ENCODE data around the gene SH3D21. TPM values are rescaled to one million over a fixed set of nuclear protein-coding genes. Genes with fewer than 3 reads are reported as not detected.
A peak's percentile ranks its signal among the peaks of the same experiment; 100 is the strongest.

Gene SH3D21
- 0.82 TPM for total RNA-seq

DNA sequence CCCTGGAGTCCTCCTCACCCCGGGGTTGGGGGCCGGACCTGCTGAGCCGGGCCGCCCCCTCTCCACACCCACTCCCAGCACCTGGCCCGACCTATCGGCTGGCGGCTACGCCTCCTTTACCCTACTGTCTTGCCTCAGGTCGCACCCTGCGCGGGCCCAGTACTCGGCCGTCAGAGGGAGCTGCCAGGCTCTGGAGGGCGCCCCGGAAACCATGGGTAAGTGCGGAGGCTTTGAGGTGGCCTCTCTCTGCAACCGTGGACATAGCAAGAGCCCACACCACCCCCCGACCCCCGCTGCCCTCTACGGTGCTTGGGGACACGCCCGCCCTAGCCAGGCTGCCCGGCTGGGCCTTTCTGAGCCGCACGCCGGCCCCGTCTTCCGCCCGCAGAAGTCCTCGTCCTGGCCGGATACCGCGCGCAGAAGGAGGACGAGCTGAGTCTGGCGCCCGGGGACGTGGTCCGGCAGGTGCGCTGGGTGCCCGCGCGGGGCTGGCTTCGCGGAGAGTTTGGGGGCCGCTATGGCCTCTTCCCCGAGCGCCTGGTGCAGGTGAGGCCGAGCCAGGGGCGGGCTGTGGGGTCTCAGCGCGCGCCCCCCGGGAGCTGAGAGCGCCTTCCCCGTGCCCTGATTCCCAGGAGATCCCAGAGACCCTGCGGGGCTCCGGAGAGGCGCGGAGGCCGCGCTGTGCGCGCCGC is at the start of gene SH3D21:
Gene SH3D21 (plus strand): TSS at position 159 of the 692 bp plus-strand sequence. CDS start 53 bp downstream, at position 212.
- FAIRE-seq, result no peak
- no peak for DNase-seq (ENCODE audit: low spot score in 2 of 2)

DNA sequence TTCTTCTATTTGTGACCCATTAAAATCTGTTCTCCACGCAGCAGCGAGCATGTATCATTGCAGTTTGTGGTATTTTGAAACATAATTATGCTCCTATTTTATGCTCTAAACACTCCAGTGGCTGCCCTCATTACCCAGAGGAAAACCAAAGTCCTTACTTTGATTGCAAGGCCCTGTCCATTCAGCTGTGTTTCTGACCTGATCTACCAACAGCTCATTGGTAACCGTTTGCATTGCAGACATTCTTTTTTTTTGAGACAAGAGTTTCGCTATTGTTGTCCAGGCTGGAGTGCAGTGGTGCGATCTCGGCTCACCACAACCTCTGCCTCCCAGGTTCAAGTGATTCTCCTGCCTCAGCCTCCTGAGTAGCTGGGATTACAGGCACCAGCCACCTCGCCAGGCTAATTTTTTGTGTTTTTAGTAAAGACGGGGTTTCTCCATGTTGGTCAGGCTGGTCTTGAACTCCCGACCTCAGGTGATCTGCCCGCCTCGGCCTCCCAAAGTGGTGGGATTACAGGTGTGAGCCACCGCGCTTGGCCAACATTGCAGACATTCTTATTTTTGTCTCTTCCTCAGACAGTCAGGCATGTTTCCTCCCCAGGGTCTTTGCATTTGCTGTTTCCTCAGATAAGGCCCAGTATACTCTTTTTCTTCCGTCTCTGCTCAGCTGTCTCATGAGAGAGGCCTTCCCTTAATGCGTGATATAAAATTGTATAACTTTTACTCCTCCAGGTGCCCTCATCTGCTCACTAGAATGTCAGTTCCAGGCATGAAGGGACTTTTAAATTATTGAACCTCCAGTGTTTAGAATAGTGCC is 49.4 kb upstream of the SH3D21 start:
- FAIRE-seq (no peak), DNase-seq (ENCODE audit: low spot score in 2 of 2) (no peak)

DNA sequence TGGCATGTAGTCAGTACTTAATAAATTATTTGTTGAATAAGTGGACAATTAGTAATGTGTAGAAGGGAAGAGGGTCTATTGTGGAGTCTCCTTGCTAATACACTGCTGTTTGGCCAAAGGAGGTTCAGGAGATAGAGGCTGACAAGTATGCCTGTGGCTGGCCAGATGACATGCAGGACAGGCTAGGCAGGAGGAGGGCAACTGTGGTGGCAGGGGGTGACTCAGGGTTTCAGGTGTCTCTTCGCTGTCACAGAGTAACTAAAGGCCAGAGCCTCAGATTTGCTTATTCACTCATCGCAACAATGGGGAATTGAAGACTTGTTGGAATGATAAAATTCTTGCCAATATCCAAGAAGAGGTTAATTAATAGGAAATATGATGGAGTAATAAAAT is 48.8 kb upstream of the SH3D21 start:
- FAIRE-seq (no peak), DNase-seq (ENCODE audit: low spot score in 2 of 2) (no peak)

DNA sequence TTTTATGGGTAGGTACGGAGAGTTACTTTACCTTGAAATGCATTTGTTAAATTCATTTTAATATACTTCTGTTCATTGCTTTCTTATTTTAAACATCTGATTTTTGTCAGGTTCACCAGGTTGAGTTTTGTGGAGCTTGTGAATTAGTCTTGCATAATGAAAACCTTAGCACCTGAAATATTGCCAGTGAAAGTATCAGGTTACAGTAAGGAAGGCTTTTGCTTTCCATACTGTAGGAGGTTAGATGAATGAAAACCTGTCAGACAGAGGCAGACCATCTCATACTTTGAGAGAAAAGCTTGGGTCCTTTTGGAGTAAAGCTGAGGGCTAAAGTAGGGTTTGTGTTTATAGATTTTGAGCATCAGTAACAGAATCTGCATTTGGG is 47.2 kb upstream of the SH3D21 start:
- FAIRE-seq (no peak), DNase-seq (ENCODE audit: low spot score in 2 of 2) (no peak)

DNA sequence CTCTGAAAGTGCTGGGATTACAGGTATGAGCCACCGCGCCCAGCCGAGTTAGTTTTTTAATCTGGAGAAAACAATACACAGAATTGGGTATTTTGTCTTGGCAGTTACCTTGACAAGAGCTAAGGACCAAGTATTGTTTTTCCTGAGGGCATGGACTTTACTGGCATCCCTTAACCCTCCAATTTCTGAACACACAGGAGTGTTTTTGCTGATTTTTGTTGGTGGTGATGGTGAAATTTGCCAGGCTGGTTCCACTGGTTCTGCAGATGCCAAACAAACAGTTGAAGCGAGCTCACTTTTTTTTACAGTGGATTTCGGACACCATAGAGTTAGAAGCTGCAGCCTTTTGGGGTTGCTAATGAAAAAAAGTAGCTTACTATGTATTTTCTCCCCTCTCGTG is 37.2 kb upstream of the SH3D21 start:
- no peak for DNase-seq (ENCODE audit: low spot score in 2 of 2)
- no peak for FAIRE-seq

DNA sequence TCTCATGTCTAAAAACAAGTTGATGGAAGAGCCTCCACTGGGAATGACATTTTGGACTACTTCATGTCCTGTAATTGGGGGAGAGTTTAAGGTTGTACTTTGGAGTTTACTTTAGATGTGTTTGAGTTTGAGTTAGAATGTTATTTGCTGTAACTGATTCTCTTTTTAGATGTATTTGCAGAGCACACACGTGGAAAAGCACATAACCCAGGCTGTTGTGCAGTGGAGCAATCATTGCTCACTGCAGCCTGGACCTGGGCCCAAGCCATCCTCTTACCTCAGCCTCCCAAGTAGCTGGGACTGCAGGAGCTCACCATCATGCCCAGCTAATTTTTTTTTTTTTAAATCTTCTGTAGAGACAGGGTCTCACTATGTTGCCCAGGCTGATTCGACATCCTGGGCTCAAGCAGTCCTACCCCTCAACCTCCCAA is 36.7 kb upstream of the SH3D21 start:
- FAIRE-seq, result no peak
- DNase-seq (ENCODE audit: low spot score in 2 of 2), result no peak

DNA sequence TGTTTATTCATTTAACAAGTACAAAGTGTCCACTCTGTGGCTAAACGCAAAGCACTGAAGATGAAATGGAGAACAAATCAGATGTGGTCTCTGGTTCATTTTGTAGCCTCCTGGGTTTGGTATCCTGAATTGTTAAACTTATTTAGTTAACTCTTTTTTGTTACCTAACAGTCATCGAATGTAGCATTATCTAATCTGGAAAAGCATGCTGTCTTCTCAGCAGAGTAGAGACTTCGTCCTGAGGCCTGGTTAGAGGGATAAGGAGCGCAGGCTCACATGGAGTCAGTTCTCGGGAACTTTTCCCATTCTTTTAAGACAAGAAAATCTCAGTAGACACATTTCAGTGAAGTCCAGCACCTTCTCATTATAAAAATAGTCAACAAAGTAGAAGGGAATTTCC is 33.1 kb upstream of the SH3D21 start:
- FAIRE-seq (no peak), DNase-seq (ENCODE audit: low spot score in 2 of 2) (no peak)

DNA sequence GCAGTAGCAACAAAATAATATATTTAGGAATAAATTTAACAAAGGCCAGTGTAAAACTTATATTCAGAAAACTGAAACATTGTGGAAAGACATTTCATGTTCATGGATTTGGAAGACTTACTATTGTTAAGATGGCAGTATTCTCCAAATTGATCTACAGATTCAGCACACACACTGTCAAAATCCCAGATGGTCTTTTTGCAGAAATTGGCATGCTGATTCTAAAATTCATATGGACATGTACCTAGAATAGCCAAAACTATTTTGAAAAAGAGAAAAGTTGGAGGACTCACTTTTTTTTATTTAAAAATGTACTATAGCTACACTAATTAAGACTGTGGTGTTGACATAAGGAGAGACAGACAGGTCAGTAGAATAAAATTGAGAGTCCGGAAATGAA is 32.0 kb upstream of the SH3D21 start:
- DNase-seq (ENCODE audit: low spot score in 2 of 2) (no peak), FAIRE-seq (no peak)

DNA sequence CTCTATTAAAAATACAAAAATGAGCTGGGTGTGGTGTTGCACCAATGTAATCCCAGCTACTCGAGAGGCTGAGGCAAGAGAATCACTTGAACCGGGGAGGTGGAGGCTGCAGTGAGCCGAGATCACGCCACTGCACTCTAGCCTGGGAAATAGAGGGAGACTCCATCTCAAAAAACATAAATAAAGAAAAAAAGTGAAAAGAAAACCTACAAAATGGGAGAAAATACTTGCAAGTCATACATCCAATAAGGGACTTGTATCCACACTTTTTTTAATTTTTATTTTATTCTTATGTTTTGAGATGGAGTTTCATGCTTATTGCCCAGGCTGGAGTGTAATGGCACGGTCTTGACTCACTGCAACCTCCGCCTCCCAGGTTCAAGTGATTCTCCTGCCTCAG is 29.5 kb upstream of the SH3D21 start:
- no peak for FAIRE-seq

DNA sequence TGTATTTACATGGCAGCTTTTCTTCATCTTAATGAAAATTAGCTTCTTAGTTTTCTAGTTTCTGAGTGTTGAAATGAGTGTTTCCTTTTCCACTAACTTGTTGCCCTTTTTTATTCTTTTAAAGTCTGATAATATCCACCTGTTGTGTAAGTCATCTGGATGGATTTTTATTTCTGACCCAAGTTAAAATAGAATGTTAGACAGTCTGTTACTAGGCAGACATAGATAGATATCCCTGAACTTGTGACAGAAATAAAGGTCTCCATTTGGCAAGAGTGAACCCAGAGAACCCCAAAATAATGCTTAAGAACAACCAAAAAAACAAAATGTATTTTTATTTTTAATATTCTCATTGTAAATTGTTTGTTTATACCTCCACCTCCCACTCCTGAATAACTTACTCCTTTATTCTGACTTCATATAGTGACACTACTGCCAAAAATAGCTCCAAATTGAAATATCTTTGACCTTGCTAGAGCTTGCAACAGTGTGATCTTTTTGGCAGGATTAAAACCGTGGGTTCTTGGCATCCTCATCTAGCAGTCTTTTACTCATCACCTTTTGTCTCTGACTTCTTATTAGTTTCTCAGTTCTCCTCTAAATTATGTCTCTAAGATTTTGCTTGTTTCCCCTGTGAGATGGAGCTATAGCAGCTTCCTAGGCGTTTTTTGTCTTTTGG is 26.9 kb upstream of the SH3D21 start:
- FAIRE-seq, result no peak
- DNase-seq (ENCODE audit: low spot score in 2 of 2), result no peak

More for the DNA sequence above, 29.5 kb upstream of the SH3D21 start:
- no peak for DNase-seq (ENCODE audit: low spot score in 2 of 2)

DNA sequence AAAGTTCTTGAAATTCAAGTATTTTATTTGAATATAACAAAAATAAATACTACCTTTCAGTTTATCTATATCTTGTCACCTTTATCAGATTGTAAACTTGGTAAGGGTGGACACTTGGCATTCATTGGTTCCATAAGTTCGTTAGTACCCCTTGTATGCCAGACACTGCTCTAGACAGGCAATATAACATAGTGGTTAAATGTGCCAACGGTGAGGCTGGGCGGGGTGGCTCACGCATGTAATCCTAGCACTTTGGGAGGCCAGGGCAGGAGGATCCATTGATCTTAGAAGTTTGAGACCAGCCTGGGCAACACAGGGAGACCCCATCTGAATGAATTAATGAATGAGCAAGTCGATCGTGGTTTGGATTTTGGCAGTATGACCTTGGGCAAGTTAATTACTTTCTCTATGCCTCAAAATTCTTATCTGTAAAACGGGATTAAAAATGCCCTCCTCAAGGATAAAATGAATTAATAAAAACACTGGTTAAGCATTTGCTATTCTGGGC is 26.3 kb upstream of the SH3D21 start:
- no peak for FAIRE-seq

DNA sequence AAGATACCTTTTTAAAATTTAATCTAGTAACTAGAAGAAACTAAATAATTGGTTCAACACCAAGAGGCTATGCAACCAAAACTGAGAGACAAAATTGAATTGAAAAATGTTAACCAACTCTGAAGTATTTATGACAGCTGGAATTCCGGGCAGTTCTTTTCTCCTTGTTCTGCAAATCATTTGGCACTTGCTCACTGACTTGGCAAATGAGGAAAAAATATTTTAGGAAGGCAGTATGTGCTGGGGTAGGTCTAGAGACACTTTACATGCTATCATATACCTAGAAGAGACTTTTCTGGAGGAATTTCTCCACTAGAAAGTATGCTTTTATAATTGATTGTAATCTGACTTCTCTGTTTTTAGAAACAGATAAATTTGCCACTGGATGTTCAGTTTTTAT is 22.1 kb upstream of the SH3D21 start:
- no peak for DNase-seq (ENCODE audit: low spot score in 2 of 2)
- no peak for FAIRE-seq

More for the DNA sequence above, 26.3 kb upstream of the SH3D21 start:
- no peak for DNase-seq (ENCODE audit: low spot score in 2 of 2)

DNA sequence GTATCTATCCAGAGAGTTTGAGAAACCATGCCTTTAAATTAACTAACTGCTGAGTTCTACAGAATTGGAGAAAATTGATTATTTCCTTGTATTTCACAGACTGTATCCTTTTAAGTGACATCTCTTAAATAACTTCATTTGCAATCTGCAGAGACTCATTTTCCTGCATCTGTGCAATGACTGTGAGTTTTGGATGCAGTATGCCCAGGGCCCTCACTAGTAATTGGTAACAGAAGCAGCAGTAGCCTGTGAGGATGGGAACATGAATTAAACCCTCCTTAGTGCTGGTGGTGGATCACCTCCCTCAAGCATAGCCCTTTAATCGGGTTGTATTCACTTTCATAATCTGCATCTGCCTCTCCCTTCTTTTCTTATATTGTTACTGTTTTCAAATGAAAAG is 21.7 kb upstream of the SH3D21 start:
- DNase-seq (ENCODE audit: low spot score in 2 of 2), result no peak
- FAIRE-seq, result no peak

DNA sequence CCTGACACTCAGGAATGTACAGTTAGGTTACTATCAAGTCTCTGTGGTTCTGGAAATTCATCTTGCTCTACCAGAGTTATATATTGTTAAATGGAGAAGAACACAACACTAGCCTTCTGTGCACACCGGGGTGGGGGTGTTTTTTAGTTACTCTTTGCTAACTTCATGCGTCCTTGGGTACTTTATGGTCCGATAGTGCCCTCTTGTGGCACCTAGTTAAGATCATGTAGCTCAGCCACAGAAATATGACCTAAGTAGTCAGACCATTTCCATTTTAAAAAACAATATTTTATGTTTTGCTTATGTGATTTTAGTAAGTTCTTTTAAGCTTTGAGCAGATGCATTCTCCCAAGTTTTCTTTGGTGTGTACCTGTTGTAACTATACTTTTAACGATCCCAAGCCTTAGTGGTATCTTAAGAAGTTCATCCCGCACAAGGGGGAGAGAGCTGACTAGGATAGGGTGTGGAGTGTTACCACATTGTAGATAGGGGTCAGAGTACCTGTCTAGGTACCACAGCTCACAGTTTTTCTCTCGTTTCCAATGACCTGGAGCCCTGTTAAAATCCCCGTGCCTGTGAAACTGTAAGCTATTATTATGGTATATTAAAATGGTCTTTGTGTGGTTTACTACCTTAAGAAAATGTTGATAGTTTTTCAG is 20.6 kb upstream of the SH3D21 start:
- peak in 1 of 2 donors; percentile 66 for DNase-seq (ENCODE audit: low spot score in 2 of 2)

DNA sequence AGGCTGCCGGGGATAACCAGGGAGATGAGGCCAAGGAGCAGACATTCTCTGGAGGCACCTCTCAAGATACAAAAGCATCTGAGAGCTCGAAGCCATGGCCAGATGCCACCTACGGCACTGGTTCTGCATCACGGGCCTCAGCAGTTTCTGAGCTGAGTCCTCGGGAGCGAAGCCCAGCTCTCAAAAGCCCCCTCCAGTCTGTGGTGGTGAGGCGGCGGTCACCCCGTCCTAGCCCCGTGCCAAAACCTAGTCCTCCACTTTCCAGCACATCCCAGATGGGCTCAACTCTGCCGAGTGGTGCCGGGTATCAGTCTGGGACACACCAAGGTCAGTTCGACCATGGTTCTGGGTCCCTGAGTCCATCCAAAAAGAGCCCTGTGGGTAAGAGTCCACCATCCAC is 19.4 kb upstream of the SH3D21 start:
- DNase-seq (ENCODE audit: low spot score in 2 of 2), result no peak
- no peak for FAIRE-seq

More for the DNA sequence above, 20.6 kb upstream of the SH3D21 start:
- peak; percentile 39 for FAIRE-seq

DNA sequence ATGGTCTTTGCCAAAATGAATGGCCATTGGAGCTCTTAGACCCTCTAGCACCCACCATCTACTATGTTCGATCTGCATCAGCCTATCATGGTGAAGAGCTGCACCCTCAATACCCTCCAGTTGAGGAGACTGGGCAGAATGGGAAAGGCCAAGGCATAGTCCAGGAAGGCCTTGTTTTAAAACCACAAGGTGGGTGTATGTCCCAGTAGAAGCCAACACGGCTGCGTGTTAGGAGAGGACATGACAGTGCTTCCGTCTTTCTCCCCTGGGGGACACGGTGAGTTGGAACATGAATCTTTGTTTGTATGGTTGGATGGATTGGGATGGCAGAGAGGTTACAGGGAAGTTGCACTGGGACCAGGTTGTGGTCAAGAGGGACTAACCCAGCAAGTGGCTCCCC is 18.6 kb upstream of the SH3D21 start:
- DNase-seq (ENCODE audit: low spot score in 2 of 2) (no peak), FAIRE-seq (no peak)

DNA sequence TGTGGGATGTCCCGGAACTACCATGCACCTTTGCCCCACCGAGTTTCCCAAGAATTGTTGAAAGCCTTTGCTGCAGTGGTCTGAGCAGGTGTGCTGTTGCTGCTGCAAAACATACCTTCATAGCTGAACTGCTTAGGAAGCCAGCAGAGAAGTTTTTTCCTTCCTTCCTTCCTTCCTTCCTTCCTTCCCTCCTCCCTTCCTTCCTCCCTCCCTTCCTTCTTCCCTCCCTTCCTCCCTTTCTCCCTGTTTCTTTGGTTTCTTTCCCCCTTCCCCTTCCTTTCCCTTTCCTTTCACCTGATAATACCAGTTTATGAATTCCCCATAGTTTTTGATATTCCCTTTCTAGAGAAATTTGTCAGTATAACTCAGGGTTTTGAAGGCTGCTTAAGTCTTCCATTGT is 10.8 kb upstream of the SH3D21 start:
- no peak for FAIRE-seq
- no peak for DNase-seq (ENCODE audit: low spot score in 2 of 2)

DNA sequence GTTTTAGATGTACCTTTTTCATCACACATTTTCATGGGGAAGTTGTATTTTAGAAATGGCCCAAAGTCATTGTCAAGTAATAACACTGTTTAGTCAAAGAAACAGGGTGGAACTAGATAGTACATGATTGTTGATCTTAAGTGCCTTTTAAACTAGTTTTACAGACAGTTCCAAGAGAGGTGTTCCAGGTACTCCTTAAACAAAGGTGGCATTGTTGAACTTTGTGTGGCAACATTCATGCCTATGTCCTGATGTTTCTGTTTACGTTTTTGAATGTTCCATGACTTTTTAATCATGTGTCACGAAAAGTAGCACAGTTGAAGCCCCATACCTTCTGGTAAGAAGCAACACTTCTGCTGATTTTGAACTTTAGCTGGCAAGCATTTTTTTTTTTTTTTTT is 9.1 kb upstream of the SH3D21 start:
- no peak for DNase-seq (ENCODE audit: low spot score in 2 of 2)
- FAIRE-seq, result no peak

DNA sequence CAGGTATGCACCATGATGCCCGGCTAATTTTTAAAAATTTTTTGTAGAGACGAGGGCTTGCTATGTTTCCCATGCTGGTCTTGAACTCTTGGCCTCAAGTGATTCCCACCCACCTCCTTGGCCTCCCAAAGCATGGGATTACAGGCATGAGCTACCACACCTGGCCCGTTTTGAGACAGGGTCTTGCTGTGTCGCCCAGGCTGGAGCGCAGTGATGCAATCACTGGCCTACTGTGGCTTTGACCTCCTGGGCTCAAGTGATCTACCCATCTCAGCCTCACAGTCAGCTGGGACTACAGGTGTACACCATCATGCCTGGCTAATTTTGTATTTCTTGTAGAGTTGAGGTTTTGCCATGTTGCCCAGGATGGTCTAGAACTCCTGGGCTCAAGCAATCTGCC is 7.5 kb upstream of the SH3D21 start:
- DNase-seq (ENCODE audit: low spot score in 2 of 2) (no peak), FAIRE-seq (no peak)

DNA sequence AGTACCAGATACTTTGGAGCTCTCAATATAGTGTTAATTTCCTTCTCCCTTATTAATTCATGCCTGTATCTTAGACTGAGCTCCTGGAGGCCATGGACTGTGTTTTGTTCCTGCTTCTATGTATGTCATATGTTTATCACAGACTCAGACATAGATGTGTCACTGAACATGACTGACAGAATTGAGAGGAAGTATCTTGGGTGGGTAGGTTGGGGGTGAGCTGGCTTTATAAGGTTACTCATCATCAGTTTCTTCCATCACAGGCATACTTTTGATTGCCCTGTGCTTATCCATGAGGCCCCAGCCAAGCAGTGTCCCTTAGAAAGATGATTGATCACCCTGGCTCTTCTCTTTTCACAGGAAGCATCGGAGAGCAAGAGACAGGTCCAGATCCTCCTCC is 5.6 kb upstream of the SH3D21 start:
- DNase-seq (ENCODE audit: low spot score in 2 of 2), result no peak
- FAIRE-seq, result no peak

DNA sequence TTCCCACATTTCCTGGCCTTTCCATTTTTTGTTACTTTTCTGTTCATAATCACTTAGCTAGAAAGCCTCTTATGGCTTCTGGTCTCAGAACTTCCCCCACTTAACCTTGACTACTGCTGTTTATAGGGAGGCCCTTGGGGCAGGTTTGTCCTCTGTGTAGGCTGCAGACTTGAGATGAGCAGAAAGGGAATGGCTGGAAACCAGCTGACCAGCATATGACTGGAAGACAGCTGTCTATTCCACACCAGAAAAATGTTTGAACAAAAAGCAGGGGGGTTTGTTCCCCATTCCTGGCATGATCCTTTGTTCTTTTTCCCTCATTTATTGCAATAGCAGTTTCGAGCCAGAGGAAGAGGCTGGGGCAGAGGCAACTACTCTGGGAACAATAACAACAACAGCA is 4.9 kb upstream of the SH3D21 start:
- DNase-seq (ENCODE audit: low spot score in 2 of 2), result no peak
- no peak for FAIRE-seq

All from frontal cortex (tissue), 4 donors.